CD4-positive, alpha-beta T cell treated with Interleukin-6 for 4 hours (primary cell): ENCODE measurements around the gene ZWINT.
A peak's percentile ranks its signal among the peaks of the same experiment; 100 is the strongest.

ENCODE experiments used
- DNase-seq: peaks from one replicate; pipeline ENCODE4 v3.0.0-alpha.2; 2020; ENCODE audit warnings: mixed read lengths

The ZWINT gene

DNA sequence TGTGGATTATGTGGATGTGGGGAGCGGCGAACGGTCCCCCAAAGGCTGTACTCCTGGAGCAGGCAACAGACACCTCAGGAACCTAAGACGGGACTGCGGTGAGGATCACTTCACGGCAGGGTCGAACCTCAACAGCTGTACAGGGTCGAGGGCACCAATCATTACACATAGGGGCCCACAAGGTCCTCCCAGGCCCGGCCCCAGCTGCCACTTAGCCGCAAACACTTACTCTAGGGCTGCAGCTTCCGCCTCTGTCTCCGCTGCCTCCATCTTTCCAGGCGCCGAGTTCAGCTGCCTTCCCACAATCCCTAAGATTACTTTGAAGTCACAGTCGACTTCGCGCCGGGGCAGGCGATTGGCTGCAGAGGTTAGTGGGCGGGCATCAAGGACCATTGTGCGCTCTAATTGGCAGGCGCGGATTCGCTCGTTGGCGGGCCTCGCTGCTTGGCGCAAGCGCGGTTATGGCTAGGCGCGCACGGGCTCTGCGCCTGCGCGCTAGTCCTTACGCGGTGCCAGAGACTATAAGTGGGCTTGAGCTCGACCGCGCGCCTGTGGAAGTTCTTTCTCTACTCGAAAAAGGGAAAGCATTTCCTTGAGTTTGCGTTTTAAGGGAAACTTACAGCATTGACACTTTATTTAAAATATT, at the start of gene ZWINT:
ZWINT (minus strand) TSS at position 293 of the 646 bp plus-strand sequence; CDS start at position 270, 23 bp downstream.
- peak; percentile 91 for DNase-seq

DNA sequence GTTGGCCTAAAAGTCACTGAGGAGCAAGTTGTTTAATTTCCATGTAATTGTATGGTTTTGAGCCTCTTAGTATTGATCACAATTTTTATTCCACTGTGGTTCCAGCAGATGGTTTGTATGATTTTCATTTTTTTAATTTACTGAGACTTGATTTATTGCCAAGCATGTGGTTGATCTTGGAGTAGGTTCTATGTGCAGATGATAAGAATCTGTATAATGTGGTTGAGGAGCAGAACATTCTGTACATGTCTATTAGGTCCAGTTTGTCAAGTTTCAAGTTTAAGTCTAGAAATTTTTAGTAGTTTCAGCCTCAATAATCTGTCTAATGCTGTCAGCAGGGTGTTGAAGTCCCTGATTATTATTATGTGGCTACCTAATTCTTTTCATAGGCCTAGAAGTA, 22.7 kb upstream of the ZWINT start:
- no peak for DNase-seq

DNA sequence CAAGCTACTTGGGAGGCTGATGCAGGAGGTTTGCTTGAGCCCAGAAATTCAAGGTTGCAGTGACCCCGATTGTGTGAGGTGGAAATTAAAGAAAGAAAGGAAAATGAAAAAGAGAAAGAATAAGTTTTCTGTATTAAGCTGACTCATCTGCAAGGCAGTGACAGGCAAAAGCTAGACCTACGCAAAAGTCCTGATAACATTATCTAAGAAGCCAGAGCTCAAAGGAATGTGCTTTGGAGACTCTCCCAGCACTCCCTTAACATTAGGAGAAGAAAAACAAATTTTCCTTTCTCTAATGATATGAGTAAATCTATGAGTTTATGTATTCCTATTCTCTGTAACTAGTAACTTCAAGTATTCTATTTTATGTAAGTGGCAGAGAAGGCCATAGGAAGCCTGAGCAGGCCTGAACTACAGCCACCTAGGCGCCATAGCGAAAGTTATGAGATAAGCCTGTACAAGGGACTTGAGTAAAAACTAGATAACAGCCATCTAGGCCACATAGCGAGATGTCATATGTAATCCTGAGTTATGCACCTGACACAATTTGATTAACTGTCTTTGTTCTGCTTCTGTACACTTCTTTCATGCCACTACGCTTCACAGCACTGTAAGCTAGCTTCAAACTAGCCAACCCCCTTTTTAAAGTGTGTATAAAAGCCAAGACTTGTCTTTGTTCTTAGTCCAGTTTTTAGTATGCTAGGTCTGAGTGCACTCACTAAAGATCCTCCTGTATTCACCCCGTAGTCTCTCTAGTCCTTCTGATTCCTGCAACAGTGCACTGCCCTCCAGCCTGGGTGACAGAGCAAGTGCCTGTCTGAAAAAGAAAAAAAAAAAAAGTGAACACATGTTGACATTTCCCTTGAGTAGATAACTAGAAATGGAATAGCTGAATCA, 9.4 kb upstream of the ZWINT start:
- DNase-seq, result no peak

- no peak for DNase-seq
Measured at GRCh38 chr10:56360583-56360966, 484 bp downstream of the ZWINT start.

- DNase-seq, result no peak
Measured at GRCh38 chr10:56359837-56360236, 1.2 kb downstream of the ZWINT start.

GRCh38 chr10:56357018-56357417, 4.0 kb downstream of the ZWINT start:
- DNase-seq, result no peak

- no peak for DNase-seq
Measured at GRCh38 chr10:56351909-56352630, 9.0 kb downstream of the ZWINT start.

- DNase-seq, result no peak
Measured at GRCh38 chr10:56349611-56350010, 11.4 kb downstream of the ZWINT start.

GRCh38 chr10:56348101-56348500, 13.0 kb downstream of the ZWINT start:
- DNase-seq, result no peak

- no peak for DNase-seq
Measured at GRCh38 chr10:56346845-56347415, 14.1 kb downstream of the ZWINT start.

DNA sequence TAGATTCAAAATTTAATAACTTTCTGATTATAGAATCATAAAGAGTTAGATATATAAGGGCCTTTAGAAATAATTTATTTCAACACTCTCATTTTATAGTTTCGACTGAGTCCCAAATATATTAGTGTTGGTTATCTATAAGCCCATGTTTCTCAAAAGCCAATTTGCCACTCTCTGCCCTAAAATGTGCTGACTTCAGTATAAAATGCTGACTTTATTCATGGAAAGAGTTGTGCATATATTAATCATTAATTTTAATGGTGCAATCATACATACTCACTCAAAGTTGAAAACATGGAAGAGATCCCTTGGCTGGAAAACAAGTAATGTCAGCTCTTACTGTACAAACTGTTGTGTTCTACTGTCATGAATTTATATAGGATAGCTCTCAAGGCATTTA, 19.4 kb downstream of the ZWINT start:
- no peak for DNase-seq

DNA sequence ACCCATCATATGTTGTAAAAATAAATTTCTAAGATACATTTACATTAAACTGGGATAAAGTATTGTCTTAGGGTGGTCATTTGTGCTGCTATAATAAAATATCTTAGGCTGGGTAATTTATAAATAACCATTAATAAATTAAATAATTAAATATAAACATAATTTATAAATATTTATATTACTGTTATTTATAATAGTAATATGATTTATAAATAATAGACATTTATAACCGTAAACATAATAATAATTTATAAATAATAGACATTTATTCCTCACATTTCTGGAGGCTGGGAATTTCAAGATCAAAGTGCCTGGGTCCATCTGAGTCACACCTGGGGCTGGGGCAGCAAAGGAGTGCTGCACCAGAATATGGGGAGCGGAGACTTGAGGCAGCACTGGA, 31.1 kb downstream of the ZWINT start:
- no peak for DNase-seq

DNA sequence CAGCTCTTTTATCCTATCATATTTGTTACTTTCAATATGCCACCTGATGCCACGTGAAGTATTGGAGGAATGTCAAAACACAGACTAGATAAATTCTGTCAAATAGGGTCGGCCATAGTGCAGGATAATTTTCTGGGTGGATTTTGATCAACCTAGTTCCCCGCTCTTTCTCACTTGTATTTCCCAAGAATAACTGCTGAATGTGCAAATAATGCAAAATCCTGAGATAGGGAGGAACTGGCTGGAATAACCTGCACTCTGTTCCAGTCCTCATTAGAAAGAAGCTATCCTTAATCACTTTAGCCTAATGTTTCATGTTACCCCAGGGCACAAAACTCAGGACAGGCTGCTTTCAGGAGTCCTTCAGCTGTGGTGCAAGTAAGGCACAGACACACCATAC, 33.9 kb downstream of the ZWINT start:
- no peak for DNase-seq

GRCh38 chr10:56319386-56319785, 41.7 kb downstream of the ZWINT start:
- DNase-seq, result no peak

DNA sequence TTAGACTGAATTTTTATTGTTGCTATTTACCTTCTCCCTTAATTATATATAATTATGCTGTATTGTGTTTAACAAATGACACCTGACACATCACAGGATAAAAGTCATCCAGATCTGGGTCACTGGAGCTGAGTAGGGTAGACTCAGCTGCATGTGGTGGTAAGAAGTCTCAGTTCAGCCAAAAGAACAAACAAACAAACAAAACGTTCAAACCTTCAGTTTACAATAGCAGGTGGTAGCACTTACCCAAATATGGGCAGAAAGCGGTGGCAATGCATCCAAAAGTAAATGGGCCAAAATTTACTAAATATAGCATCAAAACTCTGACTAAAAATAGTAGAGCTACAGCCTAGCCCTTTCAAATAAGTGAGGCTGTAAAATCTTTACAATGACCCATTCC, 42.2 kb downstream of the ZWINT start:
- DNase-seq, result no peak

- DNase-seq, result no peak
Measured at GRCh38 chr10:56317603-56318002, 43.5 kb downstream of the ZWINT start.

- no peak for DNase-seq
Measured at GRCh38 chr10:56316603-56317002, 44.5 kb downstream of the ZWINT start.
